ENCODE measurements around the gene WARS2.
"Not testable (repeated sequence)": the region's sequence is repeated elsewhere in the genome, so short reads cannot be mapped to it uniquely, and the experiment has no call there.

WARS2 gene

DNA sequence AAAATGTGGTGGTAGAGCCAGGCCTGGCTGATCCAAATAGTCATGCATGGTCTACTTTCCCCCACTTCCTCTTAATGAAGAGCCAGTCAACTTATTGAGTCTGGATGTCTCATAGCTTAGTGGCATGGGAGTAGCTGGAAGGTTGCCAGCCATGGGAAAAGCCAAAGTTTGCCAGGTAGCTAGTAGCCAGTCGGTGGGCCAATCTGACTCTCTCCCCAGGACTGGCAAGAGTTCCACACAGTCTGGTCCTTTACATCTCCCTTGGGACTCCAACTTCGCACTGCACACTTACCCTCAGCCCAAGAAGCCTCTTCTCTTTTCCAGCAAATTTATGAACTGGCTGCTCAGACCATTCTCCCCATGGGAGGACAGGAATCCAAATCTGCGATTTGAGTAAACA lies 8.3 kb downstream of the WARS2 start:
- H3K36me3 ChIP-seq (ENCODE audit: low read depth), result no peaks in the 10 kb centered on the region
- DNase-seq (ENCODE audit: low spot score), result no peak
- H3K27ac ChIP-seq (ENCODE audit: poor library complexity, severe bottlenecking), result no peak overlapping the region
- ATAC-seq (ENCODE audit: low read depth), result no peak
- no peaks in the 10 kb centered on the region for H3K9me3 ChIP-seq (ENCODE audit: severe bottlenecking)
- TF ChIP-seq CTCF (IDR thresholded peaks at IDR 0.05; ENCODE audit: poor library complexity, severe bottlenecking), result no peak
- H3K27me3 ChIP-seq (ENCODE audit: insufficient read depth, poor library complexity, severe bottlenecking), result no peaks in the 10 kb centered on the region
- H3K4me3 ChIP-seq (ENCODE audit: severe bottlenecking), result no peak overlapping the region
- H3K4me1 ChIP-seq (ENCODE audit: insufficient read depth, poor library complexity, severe bottlenecking), result no peaks in the 10 kb centered on the region

DNA sequence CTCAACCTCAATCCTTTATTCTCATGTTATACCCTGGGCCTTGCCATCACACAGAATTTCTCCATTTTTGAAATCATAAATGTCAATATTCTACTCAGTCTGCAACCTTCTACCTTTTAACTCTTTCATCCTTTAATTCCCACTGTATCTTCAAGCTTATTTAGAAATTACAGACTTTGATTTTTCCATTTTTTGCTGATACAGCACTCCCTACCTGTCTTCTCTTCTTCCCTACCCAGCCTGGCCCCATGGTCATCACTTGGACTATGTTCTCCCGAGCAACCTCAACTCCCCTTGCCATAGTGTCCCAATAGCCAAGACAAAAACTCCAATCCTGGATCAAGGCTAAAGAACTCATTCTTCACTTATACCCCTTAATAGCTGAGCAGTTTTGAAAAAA lies 14.6 kb downstream of the WARS2 start:
- no peak for TF ChIP-seq CTCF (IDR thresholded peaks at IDR 0.05; ENCODE audit: poor library complexity, severe bottlenecking)
- Histone ChIP-seq H3K4me3 (ENCODE audit: severe bottlenecking) (no peak overlapping the region), H3K9me3 (ENCODE audit: severe bottlenecking) (no peaks in the 10 kb centered on the region), H3K27me3 (ENCODE audit: insufficient read depth, poor library complexity, severe bottlenecking) (no peaks in the 10 kb centered on the region), H3K27ac (ENCODE audit: poor library complexity, severe bottlenecking) (no peak overlapping the region), H3K4me1 (ENCODE audit: insufficient read depth, poor library complexity, severe bottlenecking) (no peaks in the 10 kb centered on the region), H3K36me3 (ENCODE audit: low read depth) (no peaks in the 10 kb centered on the region)
- DNase-seq (ENCODE audit: low spot score) (no peak), ATAC-seq (ENCODE audit: low read depth) (no peak)

DNA sequence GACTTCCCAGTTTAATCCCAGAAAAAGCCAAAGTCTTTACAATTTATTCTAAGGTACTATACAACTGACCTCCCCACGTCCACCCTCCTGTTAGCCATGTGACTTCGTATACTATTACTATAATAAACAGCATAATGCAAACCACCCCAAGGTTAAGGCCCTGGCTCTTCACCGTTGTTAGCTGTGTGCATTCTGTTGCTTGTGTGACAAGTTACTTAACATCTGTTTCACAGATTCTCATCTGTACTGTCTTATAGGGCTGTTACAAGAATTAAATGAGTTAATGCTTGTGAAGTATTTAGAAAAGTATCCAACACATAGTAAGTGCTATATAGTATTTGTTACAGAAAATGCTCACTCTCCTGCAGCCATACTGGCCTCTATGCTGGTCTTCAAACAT lies 15.7 kb downstream of the WARS2 start:
- Histone ChIP-seq H3K27ac (ENCODE audit: poor library complexity, severe bottlenecking) (no peak overlapping the region), H3K4me3 (ENCODE audit: severe bottlenecking) (no peak overlapping the region), H3K27me3 (ENCODE audit: insufficient read depth, poor library complexity, severe bottlenecking) (no peaks in the 10 kb centered on the region), H3K4me1 (ENCODE audit: insufficient read depth, poor library complexity, severe bottlenecking) (no peaks in the 10 kb centered on the region), H3K9me3 (ENCODE audit: severe bottlenecking) (no peaks in the 10 kb centered on the region), H3K36me3 (ENCODE audit: low read depth) (no peaks in the 10 kb centered on the region)
- ATAC-seq (ENCODE audit: low read depth) (no peak), DNase-seq (ENCODE audit: low spot score) (no peak)
- TF ChIP-seq CTCF (IDR thresholded peaks at IDR 0.05; ENCODE audit: poor library complexity, severe bottlenecking), result no peak

GRCh38 chr1:119121872-119122271 lies 18.6 kb downstream of the WARS2 start:
- H3K27ac ChIP-seq (ENCODE audit: poor library complexity, severe bottlenecking); DNase-seq (ENCODE audit: low spot score); H3K9me3 ChIP-seq (ENCODE audit: severe bottlenecking); H3K4me3 ChIP-seq (ENCODE audit: severe bottlenecking); H3K4me1 ChIP-seq (ENCODE audit: insufficient read depth, poor library complexity, severe bottlenecking); ATAC-seq (ENCODE audit: low read depth); H3K36me3 ChIP-seq (ENCODE audit: low read depth); H3K27me3 ChIP-seq (ENCODE audit: insufficient read depth, poor library complexity, severe bottlenecking): not testable (repeated sequence)

DNA sequence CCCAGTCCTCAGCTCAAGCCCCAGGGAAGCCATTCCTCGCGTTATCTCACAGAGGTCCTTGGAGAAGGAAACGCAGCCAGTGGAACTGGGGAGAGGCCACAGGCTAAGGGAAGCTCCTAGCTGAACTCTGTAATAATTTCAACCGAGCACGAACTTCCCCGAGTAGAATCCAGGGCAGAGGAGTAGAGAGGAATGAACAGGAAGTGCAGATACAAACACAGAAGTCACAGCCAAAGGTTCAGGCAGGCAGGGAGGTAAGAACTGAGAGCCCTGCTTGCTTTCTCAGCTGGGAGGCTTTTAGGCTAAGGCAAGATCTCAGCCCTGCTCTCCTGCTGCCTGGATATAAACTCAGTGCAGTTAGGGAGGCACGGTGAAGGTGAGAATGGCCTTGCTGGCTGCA lies 23.7 kb downstream of the WARS2 start:
- ATAC-seq (ENCODE audit: low read depth), result no peak
- Histone ChIP-seq H3K27ac (ENCODE audit: poor library complexity, severe bottlenecking) (no peak overlapping the region), H3K9me3 (ENCODE audit: severe bottlenecking) (no peaks in the 10 kb centered on the region), H3K4me3 (ENCODE audit: severe bottlenecking) (no peak overlapping the region), H3K27me3 (ENCODE audit: insufficient read depth, poor library complexity, severe bottlenecking) (no peaks in the 10 kb centered on the region), H3K4me1 (ENCODE audit: insufficient read depth, poor library complexity, severe bottlenecking) (no peaks in the 10 kb centered on the region), H3K36me3 (ENCODE audit: low read depth) (no peaks in the 10 kb centered on the region)
- TF ChIP-seq CTCF (IDR thresholded peaks at IDR 0.05; ENCODE audit: poor library complexity, severe bottlenecking), result no peak
- DNase-seq (ENCODE audit: low spot score), result no peak

Data from RWPE2 (cell line).